GM18505 (cell line): ENCODE data around the gene CDKN2AIP.
"Not testable (repeated sequence)": the region's sequence is repeated elsewhere in the genome, so short reads cannot be mapped to it uniquely, and the experiment has no call there.

Experiments
- ATAC-seq: cut with Tn5 transposase; IDR thresholded peaks from one replicate; pipeline ENCODE4 v1.9.1; 2021; ENCODE audit not compliant: unreplicated experiment
- POLR2A ChIP-seq: IDR thresholded peaks from 4 replicates; pipeline ENCODE4 v1.6.1; 2011; ENCODE audit warnings: borderline replicate concordance; ENCODE audit not compliant: insufficient read depth, insufficient read length; ENCODE audit errors: extremely low read depth

The CDKN2AIP gene

DNA sequence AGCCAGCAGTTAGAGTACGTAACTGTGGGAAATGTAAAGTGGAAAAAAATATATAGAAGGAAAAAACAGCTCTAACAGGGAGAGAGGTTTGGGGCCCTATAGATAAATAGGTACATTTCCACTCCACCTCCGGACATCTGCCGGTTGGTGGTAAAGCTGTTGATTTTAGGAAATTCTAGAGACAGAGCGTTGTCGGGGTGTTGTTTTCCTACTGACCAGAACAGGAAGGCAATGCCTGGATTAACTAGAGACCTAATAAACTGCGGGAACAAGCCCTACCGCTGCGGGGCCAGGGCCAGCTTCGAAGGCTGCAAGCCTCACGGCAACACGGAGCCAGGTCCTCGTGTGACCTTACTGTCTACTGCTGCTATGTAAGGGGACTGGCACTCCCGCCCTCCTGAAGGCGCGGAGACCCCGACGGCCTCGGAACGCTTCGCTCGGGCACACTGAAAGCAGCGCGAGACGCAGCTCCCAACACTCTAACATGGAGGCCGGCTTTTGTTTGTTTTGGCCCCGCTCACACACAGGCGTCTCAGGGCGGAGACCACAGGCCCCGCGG is 702 bp upstream of the CDKN2AIP start:
- no peak for ATAC-seq
- TF ChIP-seq POLR2A, result no peak

DNA sequence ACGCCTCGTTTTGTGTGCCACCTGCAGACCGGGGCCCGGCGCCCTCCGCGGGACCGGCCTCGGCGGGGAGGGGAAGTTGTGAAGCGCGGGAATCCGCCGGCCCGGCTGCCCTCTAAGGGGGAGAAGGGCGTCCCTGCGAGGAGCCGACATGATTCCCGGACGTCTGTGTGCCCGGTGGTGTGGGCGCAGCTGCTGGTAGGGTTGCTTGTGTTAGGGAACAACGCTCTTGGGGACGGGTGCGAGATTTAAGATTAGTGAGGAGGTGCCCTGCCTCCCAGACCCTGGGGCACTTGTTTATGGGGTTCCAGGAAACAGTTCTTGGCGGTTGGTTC is 627 bp downstream of the CDKN2AIP start:
- no peak for TF ChIP-seq POLR2A
- peak; percentile 23 for ATAC-seq

DNA sequence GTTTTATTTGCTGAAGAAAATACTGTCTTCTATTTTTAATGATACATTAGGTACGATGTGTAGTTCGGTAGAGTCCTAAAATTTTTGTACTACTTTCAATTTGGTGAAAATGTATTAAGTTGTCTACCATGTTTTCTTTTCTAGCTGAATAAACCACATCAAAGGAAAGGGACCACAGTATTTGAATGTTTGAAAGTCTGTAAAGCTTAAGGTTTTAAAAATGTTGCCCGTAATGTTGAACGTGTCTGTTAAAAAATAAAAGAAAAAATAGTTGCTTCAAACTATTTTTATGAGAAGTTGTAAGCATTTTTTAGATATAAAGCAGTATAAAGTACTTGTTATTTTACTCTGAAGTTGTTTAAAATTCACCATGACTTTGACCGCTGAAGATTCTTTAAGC is 3.2 kb downstream of the CDKN2AIP start:
- no peak for ATAC-seq
- TF ChIP-seq POLR2A, result no peak

DNA sequence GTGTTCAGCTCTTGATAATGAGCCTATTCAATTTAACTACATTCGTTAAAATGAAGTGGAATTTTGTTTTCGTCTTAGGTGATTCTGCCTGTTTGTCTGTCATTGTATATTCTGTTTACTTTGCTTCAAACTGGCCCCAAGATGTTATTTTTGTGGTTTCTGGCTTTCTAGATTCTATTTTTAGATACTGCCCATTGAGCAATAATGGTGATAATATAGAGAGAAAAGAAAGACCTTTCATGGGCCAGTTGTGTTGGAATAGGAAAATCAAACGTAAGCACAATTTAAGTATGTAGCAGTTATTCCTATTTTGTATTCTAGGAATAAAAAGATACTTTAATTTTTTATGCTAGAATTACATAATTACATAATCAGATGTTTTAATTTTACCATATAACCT is 4.0 kb downstream of the CDKN2AIP start:
- ATAC-seq, result no peak
- TF ChIP-seq POLR2A, result no peak

DNA sequence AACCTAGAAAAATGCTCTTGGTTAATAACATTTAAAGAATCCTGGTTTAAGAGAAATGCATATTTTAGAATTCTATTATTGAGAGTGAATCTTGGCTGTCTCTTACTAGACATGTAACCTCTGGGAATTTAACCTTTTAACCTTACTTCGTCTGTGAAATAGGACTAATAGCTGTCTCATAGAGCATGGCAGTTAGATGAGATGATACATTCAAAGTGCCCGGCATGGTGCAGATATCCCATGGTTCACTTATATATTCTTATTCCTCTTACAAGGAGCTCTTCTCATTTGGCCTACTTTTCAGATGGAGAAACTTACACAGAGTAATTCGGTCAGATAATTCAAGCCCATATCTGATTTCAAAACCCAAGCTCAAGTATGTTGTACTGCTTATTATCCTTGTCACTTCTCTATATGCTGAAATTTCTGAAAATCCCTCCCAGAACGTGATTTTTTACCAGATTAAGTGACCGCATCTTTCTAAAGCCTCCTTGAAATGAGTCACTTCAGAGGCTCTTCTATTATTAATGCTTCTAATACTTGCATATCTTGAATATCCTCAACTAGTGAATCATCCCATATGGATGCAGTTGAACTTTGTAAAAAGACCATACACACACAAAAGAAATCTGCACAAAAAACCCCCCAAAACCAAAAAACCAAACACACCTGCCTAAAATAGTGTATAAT is 4.9 kb downstream of the CDKN2AIP start:
- ATAC-seq, result no peak

DNA sequence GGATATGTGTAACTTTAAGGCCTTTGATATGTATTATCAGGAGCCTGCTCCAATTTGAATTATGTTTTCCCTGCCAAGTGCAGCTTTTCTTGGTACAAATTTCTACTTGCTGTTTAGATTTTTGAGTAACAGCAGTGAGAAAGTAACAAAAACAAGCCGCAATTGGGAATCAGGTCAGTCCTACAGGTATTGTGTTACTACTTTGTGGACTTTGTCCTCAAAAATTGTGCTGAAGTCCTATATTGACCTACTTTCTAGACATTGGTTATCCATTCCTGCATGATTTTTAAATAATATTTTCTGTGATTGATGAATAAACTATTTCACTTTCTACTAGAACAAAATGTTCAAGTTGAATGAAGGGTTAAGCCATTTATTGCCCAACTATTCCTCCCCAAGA is 5.7 kb downstream of the CDKN2AIP start:
- no peak for ATAC-seq
- TF ChIP-seq POLR2A, result no peak

More for the DNA sequence above, 4.9 kb downstream of the CDKN2AIP start:
- TF ChIP-seq POLR2A, result no peak

DNA sequence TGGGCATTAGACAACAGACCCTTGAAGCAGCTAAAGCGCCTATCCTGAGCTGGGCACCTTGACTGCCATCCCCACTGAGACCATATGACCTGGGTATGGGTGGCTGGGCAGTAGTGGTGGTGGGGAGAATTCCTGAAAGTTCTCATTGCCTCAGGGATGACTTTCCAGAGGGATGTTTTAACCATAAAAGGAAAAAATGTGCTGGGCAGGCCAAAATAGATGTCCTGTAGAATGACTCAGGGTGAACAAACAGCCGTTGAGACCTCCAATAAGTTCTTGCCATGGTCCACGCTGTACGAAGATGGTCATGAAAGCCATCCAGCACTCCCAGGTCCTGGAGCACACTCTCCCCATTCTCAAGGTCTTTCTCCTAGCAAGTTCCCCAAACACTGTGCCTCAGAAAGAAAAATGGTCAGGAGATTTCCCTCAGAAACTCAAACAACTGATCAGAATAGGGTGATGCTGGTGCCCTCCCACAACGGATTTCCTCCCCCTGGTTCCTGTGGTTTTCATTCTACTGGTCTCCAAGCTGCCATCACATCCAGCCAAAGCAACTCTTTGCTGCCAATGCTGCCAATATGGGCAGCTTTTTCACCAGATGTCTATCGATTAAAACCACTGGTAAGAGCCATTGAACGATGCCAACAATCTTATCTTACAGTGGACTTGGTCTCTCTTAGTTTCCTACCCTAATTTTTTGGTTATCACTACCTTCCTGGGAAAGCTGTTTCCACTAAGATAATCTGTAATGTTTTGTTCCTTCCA is 11.2 kb downstream of the CDKN2AIP start:
- no peak for ATAC-seq
- no peak for TF ChIP-seq POLR2A

DNA sequence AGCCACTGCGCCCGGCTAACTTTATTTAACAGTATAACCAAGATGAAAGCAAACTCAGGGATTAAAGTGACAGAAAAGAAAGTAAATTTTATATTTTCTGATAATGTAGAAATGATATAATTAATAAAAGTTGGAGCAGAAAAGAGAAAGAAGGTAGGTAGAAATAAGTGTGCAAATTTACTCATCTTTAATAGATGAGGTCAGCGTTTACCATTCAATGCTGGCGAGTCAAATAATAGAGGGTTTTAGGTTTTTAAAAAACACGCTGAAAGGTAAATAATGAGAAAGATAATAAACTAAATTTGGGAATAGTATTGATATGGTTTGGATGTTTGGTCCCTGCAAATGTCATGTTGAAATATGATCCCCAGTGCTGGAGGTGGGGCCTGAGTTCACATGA is 13.6 kb downstream of the CDKN2AIP start:
- ATAC-seq, result no peak

DNA sequence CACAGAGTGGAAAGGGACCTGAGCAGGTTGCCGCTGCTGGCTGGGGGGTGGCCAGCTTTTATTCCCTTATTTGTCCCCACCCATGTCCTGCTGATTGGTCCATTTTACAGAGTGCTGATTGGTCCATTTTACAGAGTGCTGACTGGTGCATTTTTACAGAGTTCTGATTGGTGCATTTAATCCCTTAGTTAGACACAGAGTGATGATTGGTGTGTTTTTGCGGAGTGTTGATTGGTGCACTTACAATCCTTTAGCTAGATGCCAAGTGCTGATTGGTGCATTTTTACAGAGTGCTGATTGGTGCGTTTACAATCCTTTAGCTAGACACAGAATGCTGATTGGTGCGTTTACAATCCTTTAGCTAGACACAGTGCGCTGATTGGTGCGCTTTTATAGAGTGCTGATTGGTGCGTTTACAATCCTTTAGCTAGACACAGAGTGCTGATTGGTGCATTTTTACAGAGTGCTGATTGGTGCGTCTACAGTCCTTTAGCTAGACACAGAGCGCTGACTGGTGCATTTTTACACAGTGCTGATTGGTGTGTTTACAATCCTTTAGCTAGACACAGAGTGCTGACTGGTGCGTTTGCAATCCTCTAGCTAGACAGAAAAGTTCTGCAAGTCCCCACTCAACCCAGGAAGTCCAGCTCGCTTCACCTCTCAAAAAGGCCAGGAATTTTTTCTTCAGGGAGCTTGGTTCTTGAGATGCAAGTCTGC is 19.6 kb downstream of the CDKN2AIP start:
- ATAC-seq, result not testable (repeated sequence)

More for the DNA sequence above, 13.6 kb downstream of the CDKN2AIP start:
- TF ChIP-seq POLR2A, result no peak

DNA sequence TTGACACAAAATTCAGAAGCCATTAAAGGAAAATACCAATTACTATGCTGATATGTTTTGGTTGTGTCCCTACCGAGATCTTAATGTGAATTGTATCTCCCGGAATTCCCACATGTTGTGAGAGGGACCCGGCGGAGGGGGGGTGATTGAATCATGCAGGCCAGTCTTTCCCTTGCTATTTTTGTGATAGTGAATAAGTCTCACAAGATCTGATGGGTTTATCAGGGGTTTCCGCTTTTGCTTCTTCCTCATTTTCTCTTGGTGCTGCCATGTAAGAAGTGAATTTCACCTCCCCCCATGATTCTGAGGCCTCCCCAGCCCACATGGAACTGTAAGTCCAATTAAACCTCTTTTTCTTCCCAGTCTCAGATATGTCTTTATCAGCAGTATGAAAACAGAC is 21.4 kb downstream of the CDKN2AIP start:
- ATAC-seq, result not testable (repeated sequence)

DNA sequence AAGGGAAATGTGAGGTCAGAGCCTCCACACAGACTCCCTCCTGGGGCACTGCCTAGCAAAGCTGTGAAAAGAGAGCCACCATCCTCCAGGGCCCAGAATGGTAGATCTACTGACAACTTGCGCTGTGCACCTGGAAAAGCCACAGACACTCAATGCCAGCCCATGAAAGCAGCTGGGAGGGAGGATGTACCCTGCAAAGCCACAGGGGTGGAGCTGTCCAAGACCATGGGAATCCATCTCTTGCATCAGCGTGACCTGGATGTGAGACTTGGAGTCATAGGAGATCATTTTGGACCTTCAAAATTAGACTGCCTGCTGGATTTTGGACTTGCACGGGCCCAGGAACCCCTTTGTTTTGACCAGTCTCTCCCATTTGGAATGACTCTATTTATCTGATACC is 22.8 kb downstream of the CDKN2AIP start:
- TF ChIP-seq POLR2A, result no peak
- ATAC-seq, result no peak

DNA sequence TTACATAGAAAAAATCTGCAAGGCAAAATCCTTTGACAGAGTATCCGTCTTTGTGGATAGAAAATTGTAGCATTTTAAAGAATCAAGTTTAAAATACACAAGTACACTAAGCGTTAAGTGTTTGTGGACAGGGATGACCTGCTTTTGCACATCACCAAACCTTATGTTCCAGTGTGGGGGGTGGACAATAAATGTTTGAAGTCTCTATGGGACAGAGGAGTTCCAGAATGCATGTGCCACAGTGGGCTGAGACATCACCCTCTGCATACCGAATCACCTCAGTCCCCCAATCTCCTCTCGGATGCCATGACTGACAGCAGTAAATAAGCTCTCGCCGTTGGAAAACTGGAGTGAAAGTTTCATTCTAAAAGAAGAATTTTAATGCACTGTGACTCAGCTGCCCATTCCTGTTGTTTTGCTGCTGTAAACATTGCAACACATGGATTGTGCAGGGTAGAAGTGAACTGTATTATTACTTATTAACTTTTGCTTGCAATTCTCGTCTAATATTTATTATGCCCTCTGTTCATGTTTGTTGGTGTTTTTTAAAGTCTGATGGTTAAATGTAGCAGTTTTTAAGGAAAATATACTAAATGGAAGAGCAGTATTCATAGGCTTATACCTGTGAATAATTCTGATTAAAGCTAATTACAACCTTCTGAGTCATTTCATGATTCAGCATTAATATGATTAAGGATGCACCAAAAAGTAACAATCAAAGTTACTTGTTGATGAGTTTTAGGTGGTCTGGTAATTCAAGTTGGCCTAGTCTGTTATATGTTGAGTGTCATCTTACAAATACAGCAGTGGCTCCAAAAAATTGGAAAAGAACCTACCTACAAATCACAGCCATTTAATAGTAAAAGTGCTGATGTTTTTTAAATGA is 24.0 kb downstream of the CDKN2AIP start:
- ATAC-seq, result no peak
- no peak for TF ChIP-seq POLR2A

DNA sequence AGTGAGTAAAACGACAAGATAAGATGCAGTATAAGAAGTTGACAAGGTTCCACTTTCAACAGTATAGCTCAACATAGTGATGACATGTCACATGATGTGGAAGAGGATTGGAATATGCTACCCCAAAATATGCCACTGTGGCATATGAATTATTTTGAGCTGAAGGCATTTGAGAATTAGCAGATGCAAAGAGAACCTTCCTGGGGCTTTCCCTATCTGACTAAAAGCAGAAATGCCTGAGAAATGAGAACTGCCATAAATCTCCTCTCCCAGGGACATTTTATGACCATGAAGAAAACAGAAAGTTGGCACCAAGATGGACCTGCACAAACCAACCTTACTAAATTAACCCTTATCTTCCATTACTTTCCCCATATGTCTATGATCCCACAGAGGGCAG is 24.8 kb downstream of the CDKN2AIP start:
- no peak for TF ChIP-seq POLR2A

More for the DNA sequence above, 24.8 kb downstream of the CDKN2AIP start:
- no peak for ATAC-seq
